ENCODE results near the gene CHST6.
"Not testable (repeated sequence)": the region's sequence is repeated elsewhere in the genome, so short reads cannot be mapped to it uniquely, and the experiment has no call there.

Gene CHST6

DNA sequence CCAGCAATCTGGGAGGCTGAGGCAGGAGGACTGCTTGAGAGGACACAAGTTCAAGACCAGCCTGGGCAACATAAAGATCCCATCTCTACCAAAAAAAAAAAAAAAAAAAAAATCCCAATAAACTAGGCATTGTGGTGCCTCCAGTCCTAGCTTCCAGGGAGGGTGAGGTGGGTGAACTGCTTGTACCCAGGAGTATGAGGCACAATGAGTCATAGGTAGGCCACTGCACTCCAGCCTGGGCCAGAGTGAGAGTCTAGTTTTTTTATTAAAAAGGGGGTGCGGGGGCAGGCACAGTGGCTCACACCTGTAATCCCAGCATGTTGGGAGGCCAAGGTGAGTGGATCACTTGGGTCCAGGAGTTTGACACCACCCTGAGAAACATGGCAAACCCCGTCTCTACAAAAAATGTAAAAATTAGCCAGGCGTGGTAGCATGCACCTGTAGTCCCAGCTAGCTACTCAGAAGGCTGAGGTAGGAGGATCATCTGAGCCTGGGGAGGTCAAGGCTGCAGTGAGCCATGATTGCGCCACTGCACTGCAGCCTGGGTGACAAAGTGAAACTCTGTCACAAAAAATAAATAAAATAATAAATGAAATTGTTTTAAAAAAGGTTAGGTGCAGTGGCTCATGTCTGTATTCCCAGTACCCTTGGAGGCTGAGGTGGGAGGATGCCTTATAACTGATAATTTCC, 7.8 kb upstream of the CHST6 start:
- TF ChIP-seq, protein P1, sequence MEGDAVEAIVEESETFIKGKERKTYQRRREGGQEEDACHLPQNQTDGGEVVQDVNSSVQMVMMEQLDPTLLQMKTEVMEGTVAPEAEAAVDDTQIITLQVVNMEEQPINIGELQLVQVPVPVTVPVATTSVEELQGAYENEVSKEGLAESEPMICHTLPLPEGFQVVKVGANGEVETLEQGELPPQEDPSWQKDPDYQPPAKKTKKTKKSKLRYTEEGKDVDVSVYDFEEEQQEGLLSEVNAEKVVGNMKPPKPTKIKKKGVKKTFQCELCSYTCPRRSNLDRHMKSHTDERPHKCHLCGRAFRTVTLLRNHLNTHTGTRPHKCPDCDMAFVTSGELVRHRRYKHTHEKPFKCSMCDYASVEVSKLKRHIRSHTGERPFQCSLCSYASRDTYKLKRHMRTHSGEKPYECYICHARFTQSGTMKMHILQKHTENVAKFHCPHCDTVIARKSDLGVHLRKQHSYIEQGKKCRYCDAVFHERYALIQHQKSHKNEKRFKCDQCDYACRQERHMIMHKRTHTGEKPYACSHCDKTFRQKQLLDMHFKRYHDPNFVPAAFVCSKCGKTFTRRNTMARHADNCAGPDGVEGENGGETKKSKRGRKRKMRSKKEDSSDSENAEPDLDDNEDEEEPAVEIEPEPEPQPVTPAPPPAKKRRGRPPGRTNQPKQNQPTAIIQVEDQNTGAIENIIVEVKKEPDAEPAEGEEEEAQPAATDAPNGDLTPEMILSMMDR (IDR thresholded peaks at IDR 0.05; ENCODE audit: insufficient read depth, low read depth, low read length, missing control alignments), result no peak
- DNase-seq (ENCODE audit: low read depth), result peak; percentile 57
- H3K4me3 ChIP-seq (ENCODE audit: low read length), result no peak overlapping the region

DNA sequence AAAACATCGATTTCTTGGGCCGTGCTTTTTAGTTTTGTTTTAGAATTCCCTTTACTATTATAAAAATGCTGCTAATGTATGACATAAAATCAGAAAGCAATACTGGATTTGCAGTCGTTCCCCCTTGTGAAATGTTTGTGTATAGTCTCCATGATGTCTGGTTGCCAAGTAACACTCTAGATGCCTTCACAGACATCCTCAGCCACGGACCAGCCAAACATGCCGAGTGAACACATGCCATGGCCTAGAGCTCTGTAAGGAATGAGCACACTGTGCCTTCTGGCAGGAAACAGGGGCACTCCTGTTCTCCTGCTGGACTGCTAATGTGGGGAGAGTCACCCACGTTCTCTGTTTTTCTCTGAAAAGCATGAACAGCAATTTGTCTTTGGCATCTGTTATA, 6.6 kb upstream of the CHST6 start:
- not testable (repeated sequence) for H3K4me3 ChIP-seq (ENCODE audit: low read length)
- peak; percentile 82 for DNase-seq (ENCODE audit: low read depth)

DNA sequence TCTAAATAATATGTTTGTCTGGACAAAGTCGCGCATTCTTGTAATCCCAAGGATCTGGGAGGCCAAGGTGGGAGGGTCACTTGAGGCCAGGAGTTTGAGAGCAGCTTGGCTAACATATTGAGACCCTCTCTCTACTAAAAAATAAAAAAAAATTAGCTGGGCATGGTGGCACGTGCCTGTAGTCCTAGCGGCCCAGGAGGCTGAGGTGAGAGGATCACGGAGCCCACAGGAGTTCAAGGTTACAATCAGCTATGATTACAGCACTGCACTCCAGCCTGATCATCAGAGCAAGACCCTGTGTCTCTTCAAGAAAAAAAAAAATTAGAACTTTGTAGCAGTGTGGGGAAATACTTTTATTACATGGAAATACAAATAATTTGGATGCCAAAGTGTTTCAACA, 6.1 kb upstream of the CHST6 start:
- H3K4me3 ChIP-seq (ENCODE audit: low read length), result no peak overlapping the region
- no peak for DNase-seq (ENCODE audit: low read depth)
- TF ChIP-seq, protein P1 (IDR thresholded peaks at IDR 0.05; ENCODE audit: insufficient read depth, low read depth, low read length, missing control alignments), result no peak

DNA sequence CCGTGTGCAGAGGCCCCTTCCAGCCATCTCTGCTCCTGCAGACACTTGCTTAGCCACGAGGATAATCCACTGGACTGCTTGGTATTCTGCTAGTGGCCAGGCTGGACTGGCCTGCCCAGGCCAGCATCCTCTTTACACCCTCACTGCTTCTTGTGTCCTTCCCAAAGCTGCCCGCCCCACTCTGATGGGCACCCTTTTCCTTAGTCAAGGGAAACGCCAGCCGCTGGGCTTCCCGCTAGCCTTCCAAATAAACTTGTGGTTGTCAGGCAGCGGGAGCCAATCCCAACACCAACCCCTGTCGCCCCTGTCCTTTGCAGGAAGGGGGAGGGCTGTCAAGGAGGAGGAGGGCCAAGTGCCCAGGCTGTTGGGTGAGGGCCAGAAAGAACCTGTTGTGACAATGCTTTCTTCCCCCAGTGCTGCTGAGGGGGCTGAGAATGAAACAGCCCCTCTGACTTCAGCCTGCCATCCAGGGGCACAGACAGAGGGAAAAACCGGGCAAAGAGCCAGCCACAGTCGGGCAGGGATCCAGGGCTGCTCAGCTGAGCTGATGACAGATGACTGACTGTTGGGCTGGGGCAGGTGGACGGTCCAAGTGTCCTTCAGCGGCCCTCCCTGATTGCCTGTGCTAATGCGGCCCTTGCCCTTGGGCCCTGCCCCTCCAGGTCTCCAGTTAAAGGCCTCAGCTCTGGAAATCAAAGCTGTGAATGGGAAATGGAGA, 3.5 kb upstream of the CHST6 start:
- H3K4me3 ChIP-seq (ENCODE audit: low read length), result not testable (repeated sequence)
- peak; percentile 51 for DNase-seq (ENCODE audit: low read depth)

DNA sequence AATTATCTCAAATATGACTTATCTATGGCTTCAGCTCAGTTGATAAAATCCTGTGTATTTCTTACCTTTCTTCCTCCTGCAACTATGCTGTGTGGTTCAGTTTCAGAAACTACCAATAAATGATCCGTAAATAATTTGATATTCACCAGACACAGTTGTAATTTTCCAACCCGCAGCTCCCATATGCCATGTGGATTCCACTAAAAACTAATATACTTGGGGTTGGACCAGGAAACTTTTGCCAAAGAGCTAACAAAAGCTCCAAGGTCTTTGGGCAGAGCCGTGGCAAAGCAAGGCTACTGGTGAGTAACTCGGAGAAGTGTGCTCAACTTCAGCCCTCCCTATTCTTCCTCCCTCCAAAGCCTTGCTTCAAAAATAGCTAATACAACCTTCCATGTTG, 2.3 kb upstream of the CHST6 start:
- TF ChIP-seq, protein P1 (IDR thresholded peaks at IDR 0.05; ENCODE audit: insufficient read depth, low read depth, low read length, missing control alignments), result no peak
- no peak for DNase-seq (ENCODE audit: low read depth)
- H3K4me3 ChIP-seq (ENCODE audit: low read length), result no peak overlapping the region

DNA sequence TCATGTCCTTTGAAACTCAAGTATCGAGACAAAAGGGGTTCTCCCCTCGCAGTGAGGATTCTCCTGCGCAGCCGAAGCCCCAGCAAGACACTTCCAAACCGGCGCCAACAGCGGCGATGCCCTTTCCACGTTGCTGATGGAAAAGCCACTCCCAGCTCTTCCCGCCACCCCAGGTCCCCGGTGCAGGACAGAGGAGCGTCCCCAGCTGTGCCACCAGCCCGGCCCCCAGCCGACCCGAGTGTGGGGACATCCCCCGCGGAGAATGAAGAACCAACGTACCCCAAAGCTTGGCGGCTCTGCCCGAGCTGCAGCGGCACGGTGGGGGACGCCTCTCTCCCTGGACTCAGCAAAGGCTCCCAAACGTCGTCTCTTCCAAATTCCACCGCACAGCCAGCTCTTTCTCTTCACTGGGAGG, 573 bp downstream of the CHST6 start:
- H3K4me3 ChIP-seq (ENCODE audit: low read length), result peak overlapping the region; percentile 14
- DNase-seq (ENCODE audit: low read depth), result no peak

DNA sequence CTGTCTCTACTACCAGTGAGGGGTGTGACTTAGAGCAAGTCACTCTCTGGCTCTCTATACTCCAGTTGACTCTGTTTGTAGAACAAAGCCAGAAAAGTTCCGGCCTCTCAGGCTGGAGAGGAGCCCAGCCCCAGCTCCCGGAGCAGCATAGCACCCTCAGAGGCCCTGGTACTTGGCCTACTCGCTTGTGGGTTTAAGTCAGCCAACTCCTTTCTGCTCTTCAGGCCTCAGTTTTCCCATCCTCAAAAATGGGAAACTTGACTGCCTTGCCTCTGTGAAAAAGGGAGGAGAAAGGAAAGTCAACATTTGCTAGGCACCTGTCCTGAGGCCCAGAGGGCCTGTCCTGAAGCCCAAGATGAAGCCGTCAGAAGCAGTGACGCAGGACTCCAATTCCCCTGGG, 1.1 kb downstream of the CHST6 start:
- TF ChIP-seq, protein P1 (IDR thresholded peaks at IDR 0.05; ENCODE audit: insufficient read depth, low read depth, low read length, missing control alignments), result no peak
- H3K4me3 ChIP-seq (ENCODE audit: low read length), result no peak overlapping the region

More for the DNA sequence above, 573 bp downstream of the CHST6 start:
- TF ChIP-seq, protein P1 (IDR thresholded peaks at IDR 0.05; ENCODE audit: insufficient read depth, low read depth, low read length, missing control alignments), result no peak

DNA sequence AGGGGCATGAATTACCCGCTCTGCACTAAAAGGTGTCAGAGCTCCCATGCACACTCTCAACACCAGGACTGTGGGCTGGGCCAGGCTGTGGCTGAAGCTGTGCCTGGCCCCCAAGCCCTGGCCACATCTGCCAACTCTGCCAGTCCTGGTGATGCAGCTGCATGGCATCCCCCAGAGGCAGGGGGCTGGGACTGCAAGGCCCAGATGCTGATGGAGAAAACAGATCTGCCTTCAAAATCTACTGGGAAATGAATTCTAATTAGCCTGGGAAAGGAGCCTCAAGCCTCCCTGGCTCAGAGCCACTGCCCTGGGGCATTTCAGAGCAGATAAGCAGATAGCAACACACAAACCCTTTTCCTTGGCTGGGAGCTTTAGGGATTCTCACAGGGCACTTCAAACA, 3.4 kb downstream of the CHST6 start:
- no peak for DNase-seq (ENCODE audit: low read depth)
- TF ChIP-seq, protein P1 (IDR thresholded peaks at IDR 0.05; ENCODE audit: insufficient read depth, low read depth, low read length, missing control alignments), result no peak
- H3K4me3 ChIP-seq (ENCODE audit: low read length), result no peak overlapping the region

More for the DNA sequence above, 1.1 kb downstream of the CHST6 start:
- DNase-seq (ENCODE audit: low read depth), result no peak
